HG02973 (cell line): ENCODE results near the gene PLEKHM3.
A peak's percentile ranks its signal among the peaks of the same experiment; 100 is the strongest.

Experiments used
- ATAC-seq: cut with Tn5 transposase; IDR thresholded peaks from one replicate; pipeline ENCODE4 v1.9.1; 2021; ENCODE audit warnings: moderate library complexity; ENCODE audit not compliant: unreplicated experiment

Gene PLEKHM3

DNA sequence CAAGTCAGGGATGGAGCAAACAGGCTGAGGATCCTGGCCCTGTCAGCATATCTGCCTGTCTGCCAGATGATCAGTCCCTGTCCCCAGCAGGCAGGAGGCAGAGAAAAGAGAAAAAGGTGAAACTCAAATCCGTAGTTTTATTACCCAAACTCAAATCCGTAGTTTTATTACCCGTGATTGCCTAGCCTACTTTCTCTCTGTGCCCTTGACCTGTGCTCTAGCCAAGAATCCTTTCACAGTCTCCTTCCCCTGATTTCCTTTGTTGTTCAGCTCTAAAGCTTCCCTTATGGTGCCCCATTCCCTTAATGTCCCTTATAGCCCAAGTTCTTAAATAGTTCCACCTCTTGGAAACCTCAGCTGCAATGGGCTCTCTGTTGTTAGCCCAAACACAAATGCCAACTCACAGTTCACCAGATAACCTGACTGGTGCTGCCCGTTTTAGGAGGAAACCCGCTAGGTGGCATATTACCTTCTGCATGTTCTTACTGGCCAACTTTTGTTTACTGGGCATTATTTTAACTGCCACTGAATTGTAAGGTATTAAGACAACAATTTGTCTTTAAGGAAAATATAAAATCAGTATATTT is 130.0 kb downstream of the PLEKHM3 start:
- no peak for ATAC-seq

DNA sequence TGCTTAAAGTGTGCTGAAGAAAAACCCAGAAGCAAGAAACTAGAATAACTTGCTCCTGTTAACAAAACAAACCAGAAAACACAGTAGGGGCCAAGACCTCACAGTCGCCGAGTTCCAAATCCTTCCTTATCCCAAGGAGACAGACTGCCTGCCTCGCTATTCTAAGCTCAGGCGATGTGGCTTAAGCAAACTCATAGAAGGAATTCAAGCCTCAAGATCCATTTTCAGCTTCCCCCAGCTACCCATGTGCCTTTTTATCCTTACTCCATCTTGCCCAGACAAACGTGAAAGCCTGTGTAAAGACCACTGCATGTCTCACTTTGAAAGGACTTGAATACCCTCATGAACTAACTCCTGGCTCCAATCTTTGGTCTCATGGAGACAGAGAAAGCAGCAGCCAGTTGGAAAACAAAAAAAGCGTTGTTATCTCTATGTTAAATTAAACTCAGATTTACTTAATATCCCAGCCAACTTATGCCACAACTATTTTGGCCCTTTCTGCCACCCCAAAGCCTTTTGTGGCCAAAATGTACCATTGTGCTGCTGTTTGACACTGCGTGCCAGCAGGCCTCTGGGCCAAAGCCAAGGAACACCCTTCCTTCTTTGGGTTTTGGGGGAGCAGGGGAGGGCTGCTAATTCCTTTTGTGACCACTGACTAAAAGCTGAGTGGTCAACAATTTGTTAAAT is 132.5 kb downstream of the PLEKHM3 start:
- no peak for ATAC-seq

DNA sequence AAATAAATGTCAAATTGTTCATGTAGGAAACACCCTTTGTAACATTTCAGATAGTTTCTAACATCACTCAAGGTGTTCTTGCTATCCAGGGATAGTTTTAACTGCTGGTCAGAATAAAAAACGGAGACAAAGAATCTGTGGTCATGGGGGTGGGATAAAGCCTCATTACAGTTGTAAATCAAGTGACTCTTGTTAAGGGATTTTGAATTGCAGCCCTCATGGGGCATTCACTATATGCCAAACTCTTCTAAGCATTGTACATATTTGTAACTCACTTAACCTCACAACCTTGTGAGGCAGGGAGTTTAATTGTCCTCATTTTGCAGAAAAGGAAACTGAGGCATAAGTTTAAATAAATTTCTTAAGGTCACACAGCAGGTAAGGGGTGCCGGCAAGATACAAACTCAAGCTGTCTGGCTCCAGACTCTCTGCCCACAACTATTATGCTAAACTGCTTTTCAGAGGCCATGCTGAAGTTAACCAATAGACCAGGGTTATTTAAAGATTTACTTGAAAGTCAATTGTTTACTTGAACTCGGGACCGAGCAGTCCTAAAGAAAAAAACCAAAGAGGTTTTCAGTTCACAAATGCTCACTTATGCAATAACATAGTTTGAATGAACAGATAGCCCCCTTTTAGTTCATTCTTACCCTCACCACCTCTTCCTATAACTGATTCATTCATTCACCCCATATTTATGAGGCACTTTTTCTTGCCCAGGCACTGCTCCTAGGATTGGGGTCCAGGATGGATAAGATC is 134.1 kb downstream of the PLEKHM3 start:
- ATAC-seq, result no peak

DNA sequence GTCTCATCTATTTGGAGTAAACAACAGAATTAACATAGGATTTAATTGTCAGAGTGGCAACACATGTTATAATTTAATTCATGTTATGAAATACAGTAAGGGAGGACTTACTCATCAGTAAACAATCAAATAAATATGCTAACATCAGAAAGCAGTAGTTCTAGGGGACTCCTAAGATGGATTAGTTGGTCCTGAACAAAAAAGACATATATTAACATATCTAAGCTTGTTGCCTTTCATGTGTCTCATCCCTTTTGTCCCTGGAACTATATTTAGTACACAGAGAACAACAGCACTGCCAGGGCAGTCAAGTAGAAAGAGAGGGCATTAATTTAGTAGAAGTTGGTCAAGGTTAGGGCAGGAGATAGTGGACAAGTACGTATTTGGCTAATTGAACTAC is 137.8 kb downstream of the PLEKHM3 start:
- ATAC-seq, result no peak

DNA sequence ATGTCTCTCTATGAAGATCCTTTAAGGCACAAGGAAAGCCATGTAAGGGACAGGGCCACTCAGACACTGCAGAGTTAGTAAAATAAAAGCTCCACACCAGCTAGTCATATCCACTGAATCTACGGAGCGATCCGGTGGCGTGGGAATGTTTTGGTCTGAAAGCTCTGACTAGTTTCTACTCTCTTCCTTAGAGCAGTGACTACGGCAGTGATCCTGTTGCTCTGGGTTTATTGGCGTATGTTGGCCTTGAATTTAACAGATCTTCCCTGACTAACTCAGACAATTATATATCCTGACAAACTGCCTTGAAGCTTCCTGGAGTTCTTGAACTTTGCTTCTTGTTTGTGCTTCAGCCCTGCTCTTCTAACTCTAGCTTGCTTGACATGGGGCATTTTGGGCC is 140.3 kb downstream of the PLEKHM3 start:
- ATAC-seq, result no peak

DNA sequence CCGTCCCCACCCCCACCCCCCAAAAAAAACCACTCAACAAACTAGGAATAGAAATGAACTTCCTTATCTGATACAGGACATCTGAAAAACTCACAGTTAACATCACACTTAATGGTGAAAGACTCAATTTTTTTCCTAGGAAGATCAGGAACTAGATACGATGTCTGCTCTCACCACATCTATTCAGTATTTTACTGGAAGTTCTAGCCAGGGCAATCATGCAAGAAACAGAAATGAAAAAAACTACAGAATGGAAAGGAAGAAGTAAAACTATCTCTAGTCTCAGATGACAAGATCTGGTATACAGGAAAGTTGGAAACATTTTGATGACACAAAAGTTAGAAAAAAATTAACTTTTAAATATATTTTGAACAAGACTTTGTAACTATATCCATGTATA is 141.2 kb downstream of the PLEKHM3 start:
- ATAC-seq, result no peak

DNA sequence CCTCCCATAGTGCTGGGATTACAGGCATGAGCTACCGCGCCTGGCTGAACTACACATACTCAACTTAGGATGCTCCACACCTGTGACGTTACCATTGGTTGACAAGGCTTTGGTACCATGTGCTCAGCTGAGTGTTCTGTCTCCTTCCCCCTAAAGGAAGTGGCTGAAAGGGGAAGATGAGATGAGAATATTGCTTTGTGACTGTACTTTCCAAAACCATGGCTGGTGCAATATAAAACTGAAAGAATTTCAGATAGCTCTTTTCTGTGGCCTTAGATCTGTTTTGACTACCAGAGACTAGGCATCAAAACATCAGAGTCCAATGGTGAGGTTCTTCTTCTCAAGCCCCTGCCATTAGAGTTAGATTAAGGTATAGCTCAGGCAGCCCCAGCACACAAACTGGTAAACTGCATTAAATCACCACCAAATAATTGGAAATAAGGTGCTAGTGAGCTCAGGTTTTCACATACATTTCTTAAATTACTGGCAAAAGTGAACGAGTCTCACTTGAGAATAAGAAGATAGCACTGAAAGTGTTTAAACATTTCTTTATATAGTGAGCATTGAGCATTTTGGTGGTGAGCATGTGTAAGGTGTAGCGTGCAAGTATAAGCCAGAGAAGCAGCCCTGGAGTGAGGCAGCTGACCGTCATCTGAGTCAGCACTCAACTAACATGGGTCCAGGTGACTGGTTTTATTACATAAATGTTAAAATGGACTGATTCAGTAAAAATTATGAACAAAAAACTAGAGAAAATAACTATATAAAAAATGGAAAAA is 142.1 kb downstream of the PLEKHM3 start:
- peak; percentile 89 for ATAC-seq

DNA sequence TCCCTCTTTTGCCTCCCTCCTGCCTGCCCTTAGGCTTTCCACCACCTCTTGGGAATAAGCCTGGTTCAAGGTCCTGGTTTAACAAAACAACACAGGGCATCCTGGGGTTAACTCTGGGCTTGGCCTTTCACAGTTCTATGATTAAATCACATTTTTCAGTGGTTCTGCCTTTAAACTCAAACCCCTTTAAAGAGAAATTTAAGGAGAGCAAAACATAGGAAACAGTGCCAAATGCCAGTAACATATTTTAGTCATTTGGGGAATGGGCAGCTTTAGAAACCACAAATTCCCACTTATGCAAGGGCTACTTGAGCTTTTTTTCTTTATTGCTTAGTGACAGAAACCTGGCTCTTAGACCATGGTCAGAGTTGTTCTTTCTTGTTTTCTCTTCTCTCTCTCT is 143.4 kb downstream of the PLEKHM3 start:
- ATAC-seq, result no peak

DNA sequence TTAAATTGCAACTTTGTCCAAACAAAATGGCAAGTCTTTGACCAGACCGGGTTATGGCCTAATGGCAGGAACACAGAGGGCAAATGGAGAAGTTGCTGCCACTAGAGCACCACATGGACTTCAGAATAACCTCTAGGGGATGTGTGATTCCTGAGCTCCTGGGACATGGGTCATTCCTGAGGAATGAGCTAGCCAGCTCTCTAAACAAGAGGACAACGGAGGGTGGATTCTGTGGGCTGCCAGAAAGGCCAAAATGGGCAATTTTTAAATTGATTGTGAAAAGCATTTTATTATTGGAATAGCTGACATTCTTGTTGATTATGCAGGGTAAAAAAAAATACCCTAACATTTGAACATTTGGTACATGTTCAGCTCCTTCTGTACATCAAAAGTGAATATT is 145.8 kb downstream of the PLEKHM3 start:
- no peak for ATAC-seq

DNA sequence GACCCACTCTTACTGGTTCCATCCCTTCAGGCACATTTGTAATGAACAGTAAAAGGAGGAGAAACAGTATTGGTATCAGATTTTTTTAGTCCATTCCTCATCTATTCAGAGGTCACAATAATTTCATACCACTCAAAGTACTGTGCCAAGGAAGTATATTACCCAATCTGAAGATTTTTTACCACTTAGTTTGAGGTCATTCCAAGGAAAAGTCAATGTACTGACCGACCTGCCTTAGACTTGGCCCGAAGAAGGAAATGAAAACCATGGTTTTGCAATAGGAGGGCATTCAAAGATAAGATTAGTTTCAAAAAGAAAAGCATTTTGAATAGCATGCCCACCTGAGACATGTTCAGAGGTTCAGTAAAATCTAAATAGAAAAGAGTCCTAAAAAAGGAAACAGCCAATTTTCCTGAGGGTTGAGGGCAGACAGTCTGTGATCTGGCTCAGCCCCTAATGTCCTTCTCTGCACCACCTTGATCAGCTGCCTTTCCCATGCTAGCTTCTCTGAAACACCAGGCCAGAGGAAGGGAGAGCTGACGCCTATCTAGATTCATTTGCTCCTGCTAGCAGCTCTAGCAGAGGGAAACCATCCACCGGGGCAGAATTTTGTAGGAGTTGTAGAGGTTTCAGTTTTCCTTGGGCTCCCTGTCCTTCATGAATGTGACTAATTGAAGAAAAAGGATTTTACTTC is 148.3 kb downstream of the PLEKHM3 start:
- no peak for ATAC-seq

DNA sequence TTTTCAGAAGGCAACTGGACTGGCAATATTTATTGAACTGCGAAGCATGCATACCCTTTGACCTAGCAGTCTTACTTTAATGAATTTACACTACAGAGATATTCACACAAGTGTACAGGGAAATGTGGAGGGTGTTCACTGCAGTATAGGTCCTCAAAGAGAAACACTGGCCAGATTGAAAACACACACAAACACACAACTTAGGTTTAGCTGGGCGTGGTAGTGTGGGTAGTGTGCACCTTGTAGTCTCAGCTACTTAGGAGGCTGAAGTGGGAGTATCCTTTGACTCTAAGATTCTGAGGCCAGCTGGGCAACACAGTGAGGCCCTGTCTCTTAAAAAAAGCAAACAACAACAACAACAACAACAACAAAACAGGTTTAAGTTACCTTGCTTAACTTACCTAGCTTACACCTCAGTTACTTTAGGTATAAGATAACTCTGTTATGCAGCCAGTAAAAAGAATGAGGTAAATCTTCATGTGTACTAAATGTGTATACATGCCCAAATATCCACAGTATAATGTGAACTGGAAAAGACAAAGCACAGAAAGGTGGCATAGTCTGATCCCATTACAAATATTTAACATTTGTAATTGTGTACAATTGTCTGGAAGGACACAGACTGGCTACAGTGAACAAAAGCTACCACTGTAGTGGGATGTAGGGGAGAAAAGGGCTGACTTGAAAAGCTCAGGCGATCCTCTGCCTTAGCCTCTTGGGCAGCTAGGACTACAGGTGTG is 149.7 kb downstream of the PLEKHM3 start:
- no peak for ATAC-seq

DNA sequence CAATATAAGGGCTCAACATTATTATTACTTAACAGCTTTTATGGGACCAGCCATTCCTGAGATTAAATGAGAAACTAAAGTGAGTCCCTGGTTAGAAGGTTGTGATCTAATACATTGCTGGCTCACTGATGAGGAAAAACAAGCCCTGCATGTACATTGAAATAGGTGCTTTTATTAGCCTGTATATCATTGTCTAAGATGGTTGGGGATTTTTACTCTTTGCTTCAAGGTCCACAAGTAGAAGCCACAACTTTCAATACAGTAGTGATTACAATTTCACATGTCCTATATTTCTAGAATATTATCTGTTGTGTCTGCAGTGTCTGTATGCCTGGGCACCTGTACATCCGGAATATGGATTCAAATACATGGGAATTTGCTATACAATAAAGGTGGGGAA is 151.5 kb downstream of the PLEKHM3 start:
- ATAC-seq, result peak; percentile 79

DNA sequence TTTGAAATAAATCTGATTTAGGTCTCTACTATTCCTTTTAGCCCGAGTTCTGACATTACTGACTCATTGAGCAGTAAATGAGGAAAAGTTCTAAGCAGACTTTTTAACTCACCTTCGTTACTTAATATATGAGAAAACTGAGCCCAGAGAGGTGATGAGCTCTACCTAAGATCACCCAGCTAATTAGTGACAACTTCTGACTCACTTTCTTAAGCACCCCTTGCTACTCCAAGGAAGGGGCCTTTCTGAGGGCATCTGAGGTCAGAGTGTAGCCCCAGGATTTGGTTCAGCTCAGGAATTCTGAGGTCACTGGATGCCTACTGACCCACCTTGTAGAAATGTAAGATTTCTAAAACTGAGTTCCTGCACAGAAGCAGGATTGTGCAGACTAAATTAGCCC is 153.4 kb downstream of the PLEKHM3 start:
- no peak for ATAC-seq

DNA sequence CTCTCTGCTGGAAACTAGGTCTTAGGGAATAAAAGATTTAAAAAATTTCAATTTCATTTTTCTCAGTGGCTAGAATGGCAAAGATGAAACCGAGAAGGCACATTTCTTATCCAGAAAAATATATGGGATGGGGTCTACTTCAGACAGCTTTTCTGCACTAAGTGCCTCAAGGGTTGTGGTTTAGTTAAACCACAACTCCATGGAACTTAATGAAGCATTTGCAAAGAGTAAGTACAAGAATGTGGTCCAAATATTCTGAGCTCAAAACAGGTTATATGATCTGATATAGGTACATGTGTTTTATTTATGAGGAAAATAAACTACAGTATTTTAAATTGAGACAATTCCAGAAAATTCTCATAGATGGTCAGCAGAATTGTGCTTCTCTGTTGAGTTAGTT is 153.8 kb downstream of the PLEKHM3 start:
- no peak for ATAC-seq

DNA sequence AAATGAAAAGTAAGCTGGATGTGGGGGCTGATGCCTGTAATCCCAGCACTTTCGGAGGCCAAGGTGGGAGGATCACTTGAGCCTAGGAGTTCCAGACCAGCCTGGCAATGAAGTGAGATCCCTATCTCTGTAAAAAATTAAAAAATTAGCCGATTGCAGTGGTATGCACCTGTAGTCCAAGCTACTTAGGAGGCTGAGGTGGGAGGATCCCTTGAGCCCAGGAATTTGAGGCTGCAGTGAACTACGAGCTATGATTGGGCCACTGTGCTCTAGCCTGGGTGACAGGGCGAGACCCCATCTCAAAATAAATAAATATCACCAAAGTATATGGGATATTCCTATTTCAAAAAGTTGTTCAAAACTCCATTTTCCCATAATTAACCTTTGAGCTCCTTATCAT is 154.5 kb downstream of the PLEKHM3 start:
- no peak for ATAC-seq

DNA sequence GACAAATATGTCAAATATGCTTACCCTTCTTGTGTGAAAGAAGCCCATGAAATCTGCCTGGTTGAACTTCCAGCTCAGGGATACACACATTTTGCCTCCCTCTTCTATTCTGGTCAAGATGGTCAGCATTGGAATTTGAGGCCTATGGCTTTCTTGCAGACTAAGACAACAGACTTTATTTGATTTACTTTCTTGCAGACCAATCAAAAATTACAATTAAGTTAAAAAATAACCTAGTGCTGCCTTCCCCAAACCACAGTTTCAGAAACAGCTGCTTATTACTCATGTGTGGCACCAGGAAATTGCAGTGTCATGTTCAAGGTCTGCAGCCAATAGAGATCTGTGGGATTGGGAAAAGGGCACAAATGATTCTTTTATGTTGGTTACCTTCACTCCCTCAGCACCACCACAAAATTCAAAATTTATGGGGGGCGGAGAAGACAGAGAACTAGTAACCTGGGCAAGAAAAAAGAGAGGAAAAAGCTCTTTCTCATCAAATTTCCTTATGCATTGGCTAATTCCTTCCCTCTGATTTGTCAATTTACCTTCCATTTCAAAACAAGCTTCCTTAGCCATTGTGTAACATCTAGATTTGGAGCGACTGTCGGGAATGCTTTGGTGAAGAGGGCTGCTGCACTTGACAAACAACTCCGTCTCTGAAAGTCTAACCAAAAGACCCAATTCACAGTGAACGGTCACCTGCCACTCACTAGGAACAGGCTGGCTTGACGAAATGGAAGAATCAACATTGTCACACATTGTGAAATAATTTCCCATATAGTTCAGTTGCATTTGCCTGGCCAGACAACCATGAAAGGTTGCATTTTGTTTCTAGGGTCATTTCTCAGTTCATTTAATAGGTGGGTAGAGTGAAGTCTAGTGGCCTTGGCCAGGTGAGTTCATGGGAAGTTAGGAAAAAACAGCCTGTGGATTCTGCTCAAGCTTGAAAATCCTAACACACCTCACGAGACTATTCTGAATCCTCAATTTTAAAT is 155.2 kb downstream of the PLEKHM3 start:
- ATAC-seq, result peak; percentile 44

DNA sequence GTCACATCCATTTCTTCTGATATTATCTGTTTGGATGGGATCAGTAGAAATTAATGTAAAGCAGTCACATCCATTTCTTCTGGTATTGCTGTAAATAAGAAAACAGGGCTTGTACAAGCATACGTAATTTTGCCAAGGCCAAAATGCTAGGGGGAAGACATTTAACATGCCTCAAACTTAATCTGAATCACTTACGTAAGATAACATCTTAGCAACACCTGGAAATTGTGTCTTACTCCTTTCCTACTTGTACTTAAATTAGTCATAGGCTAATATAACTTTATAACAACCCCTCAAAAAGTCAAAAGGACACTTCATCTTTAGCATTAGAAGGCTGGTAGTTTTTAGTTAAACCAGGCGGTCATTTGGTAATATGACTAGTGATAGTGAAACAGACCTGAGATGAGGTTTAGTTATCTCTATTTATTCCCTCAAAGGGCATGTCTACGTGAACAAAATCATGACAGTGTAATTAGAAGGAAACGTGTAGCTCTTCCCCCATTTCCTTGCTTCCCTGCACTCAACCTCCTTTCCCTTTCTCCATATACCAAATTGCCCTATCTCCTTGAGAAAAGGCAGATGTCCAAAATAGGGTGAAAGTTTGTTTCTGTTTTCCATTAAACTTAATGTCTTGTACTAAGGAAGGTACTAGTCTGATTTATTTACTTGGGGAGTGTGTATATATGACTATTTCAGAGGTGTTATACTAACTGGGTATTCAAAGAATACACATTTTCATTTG is 156.3 kb downstream of the PLEKHM3 start:
- no peak for ATAC-seq

DNA sequence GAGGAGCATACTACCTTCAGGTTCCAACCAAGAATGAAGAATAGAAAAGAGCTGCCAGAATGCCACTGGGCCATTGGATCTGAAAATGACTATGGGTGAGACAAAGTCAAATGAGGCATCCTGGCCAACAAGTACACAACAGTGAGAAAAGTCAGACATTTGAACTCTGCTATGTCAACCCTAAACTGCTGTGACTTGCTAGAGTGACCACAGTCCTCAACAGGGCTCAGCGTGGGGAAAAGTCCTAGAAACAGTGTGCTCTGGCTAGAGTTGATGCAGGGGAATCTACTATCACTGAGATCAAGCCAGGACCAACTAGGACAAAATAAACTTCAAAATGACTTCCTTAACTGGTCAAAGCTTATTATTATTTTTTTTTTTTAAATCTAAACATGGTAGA is 157.4 kb downstream of the PLEKHM3 start:
- no peak for ATAC-seq
